GM12874 (cell line): ENCODE measurements around the gene VPS9D1.

ENCODE experiments used
- TF ChIP-seq, protein P1 (sequence below): IDR thresholded peaks from 2 replicates; pipeline ENCODE4 v1.5.1; 2011; ENCODE audit warnings: low read depth, mild to moderate bottlenecking, control low read depth, low read length, moderate library complexity; ENCODE audit not compliant: insufficient read depth

Gene VPS9D1

DNA sequence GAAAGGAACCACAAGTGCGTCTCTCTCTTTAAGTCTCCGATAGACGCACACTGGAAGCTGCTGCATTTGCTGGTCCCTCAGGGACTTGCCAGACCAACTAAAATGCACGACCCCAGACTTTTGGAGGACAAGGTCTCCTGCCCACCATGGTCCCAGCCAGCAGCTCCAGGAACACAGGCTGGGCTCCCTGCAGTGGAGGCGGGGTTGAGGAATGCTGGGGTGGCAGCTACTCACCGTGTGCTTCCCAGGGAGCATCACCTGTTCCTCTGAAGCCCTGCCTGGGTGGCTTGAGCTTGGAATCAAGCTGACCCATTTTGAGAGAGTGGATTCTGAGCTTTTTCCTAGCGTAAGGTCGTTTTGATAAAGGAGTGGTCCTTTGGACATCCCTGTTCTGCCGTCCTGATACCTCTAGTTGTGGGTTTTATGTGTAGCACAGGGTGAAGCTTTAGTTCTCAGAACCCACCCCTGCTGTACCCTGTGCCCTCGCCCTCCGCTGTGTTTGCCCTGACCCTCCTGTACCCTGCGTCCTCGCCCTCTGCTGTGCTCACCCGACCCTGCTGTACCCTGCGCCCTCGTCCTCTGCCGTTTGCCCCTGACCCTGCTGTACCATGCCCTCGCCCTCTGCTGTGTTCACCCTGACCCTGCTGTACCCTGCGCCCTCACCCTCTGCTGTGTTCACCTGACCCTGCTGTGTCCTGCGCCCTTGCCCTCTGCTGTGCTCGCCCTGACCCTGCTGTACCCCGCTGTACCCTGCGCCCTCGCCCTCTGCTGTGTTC lies 11.6 kb upstream of the VPS9D1 start:
- TF ChIP-seq, protein P1, sequence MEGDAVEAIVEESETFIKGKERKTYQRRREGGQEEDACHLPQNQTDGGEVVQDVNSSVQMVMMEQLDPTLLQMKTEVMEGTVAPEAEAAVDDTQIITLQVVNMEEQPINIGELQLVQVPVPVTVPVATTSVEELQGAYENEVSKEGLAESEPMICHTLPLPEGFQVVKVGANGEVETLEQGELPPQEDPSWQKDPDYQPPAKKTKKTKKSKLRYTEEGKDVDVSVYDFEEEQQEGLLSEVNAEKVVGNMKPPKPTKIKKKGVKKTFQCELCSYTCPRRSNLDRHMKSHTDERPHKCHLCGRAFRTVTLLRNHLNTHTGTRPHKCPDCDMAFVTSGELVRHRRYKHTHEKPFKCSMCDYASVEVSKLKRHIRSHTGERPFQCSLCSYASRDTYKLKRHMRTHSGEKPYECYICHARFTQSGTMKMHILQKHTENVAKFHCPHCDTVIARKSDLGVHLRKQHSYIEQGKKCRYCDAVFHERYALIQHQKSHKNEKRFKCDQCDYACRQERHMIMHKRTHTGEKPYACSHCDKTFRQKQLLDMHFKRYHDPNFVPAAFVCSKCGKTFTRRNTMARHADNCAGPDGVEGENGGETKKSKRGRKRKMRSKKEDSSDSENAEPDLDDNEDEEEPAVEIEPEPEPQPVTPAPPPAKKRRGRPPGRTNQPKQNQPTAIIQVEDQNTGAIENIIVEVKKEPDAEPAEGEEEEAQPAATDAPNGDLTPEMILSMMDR: no peak

DNA sequence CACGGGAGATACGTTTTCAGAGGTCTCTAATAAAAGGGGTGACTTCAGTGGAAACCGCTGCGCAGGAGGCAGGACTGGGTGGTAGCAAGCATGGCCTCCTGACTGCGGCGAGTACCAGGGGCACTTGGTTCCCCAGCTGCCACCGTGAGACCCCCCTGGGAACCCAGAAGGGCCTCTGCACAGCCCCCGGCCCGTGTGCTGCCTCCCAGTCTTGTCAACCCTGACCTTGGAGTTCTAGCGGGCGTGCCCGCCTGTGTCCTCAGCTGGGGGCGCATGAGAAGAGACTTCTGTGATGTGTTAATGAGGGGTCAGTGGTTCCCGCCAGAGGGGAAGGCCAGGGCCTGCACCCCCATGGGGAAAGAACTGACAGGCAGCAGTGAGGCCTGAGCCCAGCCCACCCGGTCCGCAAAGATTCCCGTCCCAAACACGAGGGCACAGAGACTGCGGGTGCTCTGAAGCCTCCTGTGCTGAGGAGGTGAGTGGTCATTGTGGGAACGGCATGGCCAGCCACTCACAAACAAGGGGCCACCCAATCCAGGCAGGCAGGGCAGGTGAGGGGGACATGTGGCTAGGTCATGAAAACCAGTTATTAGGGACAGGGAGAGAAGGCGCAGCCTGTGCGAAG lies 10.0 kb upstream of the VPS9D1 start:
- TF ChIP-seq, protein P1: no peak

DNA sequence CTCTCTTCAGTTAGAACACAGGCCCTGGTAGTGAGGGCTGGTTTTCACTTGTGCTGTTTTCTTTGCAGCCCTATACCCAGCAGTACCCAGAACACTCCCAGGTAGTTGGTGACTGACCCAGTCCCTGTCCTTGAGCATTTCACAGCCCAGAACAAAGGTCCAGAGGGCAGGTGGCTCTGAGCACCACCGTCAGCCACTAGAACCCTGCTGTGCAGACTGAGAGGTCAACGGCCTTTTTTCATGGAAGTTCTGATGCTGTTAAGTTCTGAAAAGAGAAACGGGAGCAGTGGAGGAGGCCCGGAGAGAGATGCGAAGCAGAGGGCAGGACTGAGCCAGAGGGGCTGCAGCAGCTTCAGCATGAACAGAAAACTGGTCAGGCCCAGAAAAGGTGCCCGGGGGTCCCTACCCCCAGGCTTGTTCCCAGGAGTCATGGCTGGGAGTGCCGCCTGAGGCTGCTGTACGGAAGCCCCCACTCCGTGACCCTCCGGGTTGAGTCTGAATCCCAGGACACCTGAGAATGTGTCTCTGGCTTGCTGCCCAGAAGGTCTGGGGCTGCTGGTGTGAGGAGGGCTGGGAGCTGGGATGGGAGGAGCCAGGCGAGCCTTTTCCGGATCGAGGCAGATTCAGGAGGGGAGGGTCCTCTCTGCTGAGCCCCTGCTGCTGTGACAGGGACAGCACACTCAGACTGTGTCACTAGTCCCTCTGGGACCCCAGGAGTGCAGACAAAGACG lies 9.3 kb upstream of the VPS9D1 start:
- TF ChIP-seq, protein P1: no peak

DNA sequence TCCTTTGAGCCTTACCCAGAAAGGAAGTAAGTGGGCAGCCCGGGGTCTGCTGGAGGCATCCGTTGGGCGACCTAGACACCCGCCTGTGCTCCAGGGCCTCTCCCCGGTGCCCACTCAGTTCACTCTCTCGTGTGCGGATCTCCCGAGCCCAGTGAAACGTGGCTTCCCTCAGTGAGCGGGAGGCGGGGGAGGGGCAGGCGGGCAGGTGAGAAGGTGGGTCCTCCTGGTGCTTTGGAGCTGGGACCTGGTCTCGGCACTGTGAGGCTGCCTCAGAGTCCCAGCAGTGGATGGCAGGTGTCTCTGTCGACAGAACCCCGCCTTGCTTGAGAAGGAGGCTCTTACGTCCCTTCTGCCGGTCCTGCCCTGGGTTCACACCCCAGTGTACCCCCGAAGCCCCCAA lies 8.6 kb upstream of the VPS9D1 start:
- TF ChIP-seq, protein P1: no peak

DNA sequence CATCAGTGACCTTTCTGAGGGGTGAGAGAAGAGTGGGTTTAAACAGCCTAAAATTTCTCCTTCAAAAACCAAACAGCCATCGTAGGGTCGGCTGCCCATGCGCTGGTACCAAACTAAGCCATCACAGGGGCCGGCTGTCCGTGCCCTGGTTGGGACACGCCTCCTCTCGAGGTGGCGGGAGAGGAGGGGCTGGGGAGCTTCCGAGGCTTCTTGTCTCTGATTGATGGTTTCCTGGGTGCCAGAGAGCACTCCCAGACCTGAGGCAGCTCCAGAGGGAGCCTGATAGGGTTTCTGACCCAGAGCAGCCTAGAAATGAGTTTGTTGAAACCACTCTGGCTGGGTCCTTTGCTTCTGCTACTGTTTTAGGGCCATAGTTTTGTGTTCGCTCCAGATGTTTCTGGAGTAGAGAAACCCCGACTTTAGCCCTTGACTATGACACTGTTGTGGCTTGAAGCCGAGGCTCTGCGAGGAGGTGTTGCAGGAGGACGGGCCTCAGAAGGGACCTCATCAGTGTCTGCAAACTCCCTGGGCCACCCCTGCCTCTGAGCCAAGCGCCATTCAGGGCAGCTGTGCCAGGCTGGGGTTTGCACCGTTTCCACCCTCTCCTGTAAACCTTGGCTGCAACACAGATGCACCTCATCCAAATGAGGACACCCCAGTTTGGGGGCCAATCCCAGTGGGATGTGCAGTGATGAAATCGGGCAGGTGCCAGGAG lies 6.9 kb upstream of the VPS9D1 start:
- TF ChIP-seq, protein P1: no peak

DNA sequence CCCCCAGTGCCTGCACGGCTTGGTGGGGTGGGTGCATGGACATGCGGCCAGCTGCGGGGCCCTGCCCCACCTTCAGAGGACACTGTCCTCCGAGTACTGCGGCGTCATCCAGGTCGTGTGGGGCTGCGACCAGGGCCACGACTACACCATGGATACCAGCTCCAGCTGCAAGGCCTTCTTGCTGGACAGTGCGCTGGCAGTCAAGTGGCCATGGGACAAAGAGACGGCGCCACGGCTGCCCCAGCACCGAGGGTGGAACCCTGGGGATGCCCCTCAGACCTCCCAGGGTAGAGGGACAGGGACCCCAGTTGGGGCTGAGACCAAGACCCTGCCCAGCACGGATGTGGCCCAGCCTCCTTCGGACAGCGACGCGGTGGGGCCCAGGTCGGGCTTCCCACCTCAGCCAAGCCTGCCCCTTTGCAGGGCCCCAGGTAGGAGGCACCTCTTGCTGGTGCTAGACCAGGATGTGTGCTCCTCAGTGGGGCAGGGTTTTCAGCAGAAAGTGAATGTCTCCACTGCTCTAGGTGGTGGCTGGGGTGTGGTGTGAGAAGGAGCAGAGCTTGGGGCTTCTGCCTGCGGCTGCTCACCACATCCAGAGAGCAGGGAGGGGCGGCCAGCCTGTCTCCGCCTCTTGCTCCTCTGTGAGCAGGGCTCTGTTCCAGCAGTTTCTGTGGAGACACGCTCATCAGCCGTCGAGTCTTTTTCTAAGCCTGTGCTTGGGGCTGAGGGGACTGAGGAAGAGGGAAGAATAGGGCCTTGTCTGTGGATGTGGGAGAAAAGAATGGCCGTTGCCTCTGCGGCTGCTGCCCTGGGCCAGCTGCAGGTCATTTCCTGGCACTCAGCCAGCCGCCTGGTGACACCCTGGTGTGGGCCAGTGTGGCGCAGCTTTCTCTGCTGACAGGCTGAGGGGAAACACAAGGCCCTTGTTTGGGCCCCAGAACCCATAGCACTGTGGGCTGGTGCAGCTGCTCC lies 2.9 kb upstream of the VPS9D1 start:
- TF ChIP-seq, protein P1: no peak
